PFSK-1 (cell line): Measurements from ENCODE around the gene FAF1.

Source experiments
- FOXP2 ChIP-seq: optimal IDR thresholded peaks from 2 replicates; pipeline ENCODE3; 2011; ENCODE audit warnings: borderline replicate concordance, control low read depth, inconsistent platforms; ENCODE audit not compliant: insufficient read depth; ENCODE audit errors: extremely low read length, extremely low read depth
- POLR2AphosphoS5 ChIP-seq: IDR thresholded peaks from 2 replicates; pipeline ENCODE4 v1.6.1; 2012; ENCODE audit warnings: low read depth, mild to moderate bottlenecking, control low read depth, low read length, moderate library complexity
- REST ChIP-seq, 2 experiments: IDR thresholded peaks; 2 replicates each; pipeline versions ENCODE4 v1.6.1 to v1.8.0; 2011 to 2012; ENCODE audit warnings: low read depth in 2 of 2, low read length in 2 of 2, control low read depth in 1 of 2, inconsistent platforms in 1 of 2, mild to moderate bottlenecking in 1 of 2, moderate library complexity in 1 of 2; ENCODE audit not compliant: insufficient read depth in 1 of 2
- SIN3A ChIP-seq: IDR thresholded peaks from 2 replicates; pipeline ENCODE4 v1.6.1; 2012; ENCODE audit warnings: mild to moderate bottlenecking, low read length, moderate library complexity, borderline replicate concordance; ENCODE audit not compliant: insufficient read depth
- TAF1 ChIP-seq: IDR thresholded peaks from 2 replicates; pipeline ENCODE4 v1.6.1; 2012; ENCODE audit warnings: low read length, control low read depth, borderline replicate concordance; ENCODE audit not compliant: insufficient read depth

FAF1 gene

GRCh38 chr1:50860702-50861101, 99.4 kb downstream of the FAF1 start:
- TF ChIP-seq POLR2AphosphoS5 = no peak
- TF ChIP-seq SIN3A = no peak
- TF ChIP-seq REST (IDR thresholded peaks at IDR 0.05; ENCODE audit: insufficient read depth in 1 of 2, low read depth in 2 of 2, low read length in 2 of 2) = no peak
- TF ChIP-seq FOXP2 = no peak
- TF ChIP-seq TAF1 = no peak

GRCh38 chr1:50860256-50860655, 99.8 kb downstream of the FAF1 start:
- TF ChIP-seq TAF1 (no peak), SIN3A (no peak), POLR2AphosphoS5 (no peak), FOXP2 (no peak), REST (IDR thresholded peaks at IDR 0.05; ENCODE audit: insufficient read depth in 1 of 2, low read depth in 2 of 2, low read length in 2 of 2) (no peak)

- TF ChIP-seq TAF1 = no peak
- no peak for TF ChIP-seq SIN3A
- TF ChIP-seq POLR2AphosphoS5 = no peak
- no peak for TF ChIP-seq FOXP2
- no peak for TF ChIP-seq REST (IDR thresholded peaks at IDR 0.05; ENCODE audit: insufficient read depth in 1 of 2, low read depth in 2 of 2, low read length in 2 of 2)
These were observed 100.4 kb downstream of the FAF1 start for GRCh38 chr1:50859657-50860056.

GRCh38 chr1:50858761-50859160, 101.3 kb downstream of the FAF1 start:
- TF ChIP-seq SIN3A (no peak), TAF1 (no peak), POLR2AphosphoS5 (no peak), REST (IDR thresholded peaks at IDR 0.05; ENCODE audit: insufficient read depth in 1 of 2, low read depth in 2 of 2, low read length in 2 of 2) (no peak), FOXP2 (no peak)

GRCh38 chr1:50857702-50858101, 102.4 kb downstream of the FAF1 start:
- TF ChIP-seq TAF1 = no peak
- TF ChIP-seq FOXP2 = no peak
- no peak for TF ChIP-seq POLR2AphosphoS5
- TF ChIP-seq SIN3A = no peak
- TF ChIP-seq REST (IDR thresholded peaks at IDR 0.05; ENCODE audit: insufficient read depth in 1 of 2, low read depth in 2 of 2, low read length in 2 of 2) = no peak
